ENCODE measurements around the gene GPR37L1.

GRCh38 chr1:202167708-202168415 is 45.1 kb downstream of the GPR37L1 start:
- TF ChIP-seq EZH2phosphoT487 (IDR thresholded peaks at IDR 0.05; ENCODE audit: insufficient read depth, low read depth) (no peak), EZH2 (IDR thresholded peaks at IDR 0.05; ENCODE audit: insufficient read depth, poor library complexity, severe bottlenecking) (no peak)
